ENCODE results near the gene THEM5.

THEM5 gene

DNA sequence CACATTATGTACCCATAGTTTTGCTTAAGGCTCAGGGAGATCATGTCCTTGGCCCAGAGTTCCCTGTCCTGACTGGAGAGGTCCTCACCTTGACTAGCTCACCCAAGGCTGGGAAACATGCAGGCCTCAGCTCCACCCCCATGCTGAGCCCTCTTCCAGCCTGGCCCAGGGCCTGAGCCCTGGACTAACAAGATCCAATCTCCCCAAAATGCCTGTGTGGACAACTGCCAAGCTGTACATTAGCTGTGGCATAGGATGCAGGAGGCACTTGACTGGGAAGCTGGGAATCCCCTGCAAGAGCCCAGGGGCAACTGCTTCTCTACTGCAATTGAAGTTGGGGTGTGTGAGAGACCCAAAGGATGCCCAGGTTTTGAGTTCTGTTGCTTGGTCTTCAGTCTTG lies 50.3 kb downstream of the THEM5 start:
- TF ChIP-seq, protein P1, sequence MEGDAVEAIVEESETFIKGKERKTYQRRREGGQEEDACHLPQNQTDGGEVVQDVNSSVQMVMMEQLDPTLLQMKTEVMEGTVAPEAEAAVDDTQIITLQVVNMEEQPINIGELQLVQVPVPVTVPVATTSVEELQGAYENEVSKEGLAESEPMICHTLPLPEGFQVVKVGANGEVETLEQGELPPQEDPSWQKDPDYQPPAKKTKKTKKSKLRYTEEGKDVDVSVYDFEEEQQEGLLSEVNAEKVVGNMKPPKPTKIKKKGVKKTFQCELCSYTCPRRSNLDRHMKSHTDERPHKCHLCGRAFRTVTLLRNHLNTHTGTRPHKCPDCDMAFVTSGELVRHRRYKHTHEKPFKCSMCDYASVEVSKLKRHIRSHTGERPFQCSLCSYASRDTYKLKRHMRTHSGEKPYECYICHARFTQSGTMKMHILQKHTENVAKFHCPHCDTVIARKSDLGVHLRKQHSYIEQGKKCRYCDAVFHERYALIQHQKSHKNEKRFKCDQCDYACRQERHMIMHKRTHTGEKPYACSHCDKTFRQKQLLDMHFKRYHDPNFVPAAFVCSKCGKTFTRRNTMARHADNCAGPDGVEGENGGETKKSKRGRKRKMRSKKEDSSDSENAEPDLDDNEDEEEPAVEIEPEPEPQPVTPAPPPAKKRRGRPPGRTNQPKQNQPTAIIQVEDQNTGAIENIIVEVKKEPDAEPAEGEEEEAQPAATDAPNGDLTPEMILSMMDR (IDR thresholded peaks at IDR 0.05; ENCODE audit: borderline replicate concordance, control extremely low read depth, extremely low read depth, insufficient read depth, missing control alignments) = no peak
- no peak for DNase-seq (ENCODE audit: low spot score)
- in situ Hi-C loops (cut with MboI; ENCODE audit: low sequenced_read_pairs, unreplicated experiment) = no loop called here

DNA sequence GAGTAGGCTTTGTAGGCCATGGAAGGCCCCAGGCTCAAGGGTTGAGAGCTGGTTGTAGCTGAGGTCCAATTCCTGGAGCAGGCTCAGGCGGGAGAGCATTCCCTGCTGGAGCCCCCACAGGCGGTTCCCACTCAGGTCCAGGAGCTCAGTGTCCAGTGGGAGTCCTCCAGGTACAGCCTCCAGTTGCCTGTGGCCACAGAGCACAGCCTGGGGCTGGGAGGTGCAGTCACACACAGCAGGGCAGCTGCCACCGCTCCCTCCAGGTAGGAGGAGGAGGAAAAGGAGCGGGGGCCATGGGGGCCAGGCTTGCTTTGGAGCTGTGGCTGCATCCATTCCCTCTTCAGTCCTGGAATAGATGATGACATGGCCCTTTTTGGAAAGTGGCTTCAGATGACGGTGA lies 51.1 kb downstream of the THEM5 start:
- in situ Hi-C loops (cut with MboI; ENCODE audit: low sequenced_read_pairs, unreplicated experiment) = no loop called here
- DNase-seq (ENCODE audit: low spot score) = no peak
- TF ChIP-seq, protein P1 (IDR thresholded peaks at IDR 0.05; ENCODE audit: borderline replicate concordance, control extremely low read depth, extremely low read depth, insufficient read depth, missing control alignments) = no peak

DNA sequence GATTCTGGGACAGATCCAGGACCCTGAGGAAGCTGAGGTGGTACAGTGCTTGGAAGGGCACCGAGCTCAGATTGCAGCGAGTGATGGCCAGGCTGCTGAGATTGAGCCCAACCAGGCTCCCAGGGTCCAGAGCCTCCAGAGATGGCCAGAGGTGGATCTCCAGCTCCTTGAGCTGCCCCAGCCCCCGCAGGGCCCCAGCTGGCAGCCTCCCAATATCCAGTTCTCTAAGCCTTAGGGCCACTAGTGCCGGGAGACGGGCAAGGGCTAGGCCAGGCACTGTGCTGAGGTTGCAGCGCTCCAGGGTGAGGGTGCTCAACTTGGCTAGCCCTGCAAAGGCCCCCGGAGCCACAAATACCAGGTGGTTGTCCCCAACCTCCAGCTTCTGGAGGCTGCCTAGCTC lies 51.7 kb downstream of the THEM5 start:
- DNase-seq (ENCODE audit: low spot score) = peak; percentile 14
- in situ Hi-C loops (cut with MboI; ENCODE audit: low sequenced_read_pairs, unreplicated experiment) = no loop called here
- TF ChIP-seq, protein P1 (IDR thresholded peaks at IDR 0.05; ENCODE audit: borderline replicate concordance, control extremely low read depth, extremely low read depth, insufficient read depth, missing control alignments) = no peak

DNA sequence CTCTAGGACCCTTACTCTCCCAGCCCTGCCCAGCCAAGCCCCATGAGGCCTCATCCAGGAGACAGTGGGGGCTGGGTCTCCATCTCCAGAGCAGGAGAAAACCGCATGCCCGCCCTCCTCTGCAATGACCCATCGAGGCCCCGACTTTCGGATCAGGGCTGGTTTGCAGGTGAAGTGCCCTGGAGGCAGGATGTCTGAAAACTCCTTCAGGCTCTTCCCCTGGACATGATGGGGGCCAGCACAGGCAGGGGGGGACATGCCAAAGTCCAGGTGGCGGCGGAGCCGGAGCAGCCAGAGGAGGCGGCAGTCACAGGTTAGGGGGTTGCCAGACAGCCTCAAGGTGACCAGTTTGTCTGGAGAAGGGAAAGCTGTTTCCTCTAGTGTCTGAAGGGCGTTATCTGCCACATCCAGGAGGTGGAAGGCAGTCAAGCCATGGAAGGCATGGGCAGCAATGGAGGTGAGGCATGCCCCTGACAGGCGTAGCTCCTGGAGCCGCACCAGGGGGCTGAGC lies 52.1 kb downstream of the THEM5 start:
- in situ Hi-C loops (cut with MboI; ENCODE audit: low sequenced_read_pairs, unreplicated experiment) = no loop called here

DNA sequence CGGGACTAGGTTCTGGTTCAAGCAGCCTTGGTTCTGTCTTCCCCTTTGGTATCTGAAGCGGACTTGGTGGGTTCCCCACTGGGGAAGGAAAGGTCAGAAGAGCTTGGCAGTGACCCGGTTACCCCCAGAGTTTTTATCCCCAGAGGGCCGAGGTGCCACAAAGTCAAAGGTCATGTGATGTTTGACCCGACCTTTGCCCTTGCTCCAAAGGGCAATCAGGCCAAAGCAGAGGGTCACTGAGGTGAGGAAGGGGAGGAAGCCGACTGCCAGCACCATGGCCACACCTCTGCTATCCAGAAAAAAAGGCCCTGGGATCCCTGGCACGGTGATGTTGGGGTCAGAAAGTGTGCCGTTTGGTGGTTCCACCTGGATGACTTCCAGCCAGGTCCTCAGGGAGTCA lies 52.7 kb downstream of the THEM5 start:
- DNase-seq (ENCODE audit: low spot score) = no peak
- TF ChIP-seq, protein P1 (IDR thresholded peaks at IDR 0.05; ENCODE audit: borderline replicate concordance, control extremely low read depth, extremely low read depth, insufficient read depth, missing control alignments) = no peak
- in situ Hi-C loops (cut with MboI; ENCODE audit: low sequenced_read_pairs, unreplicated experiment) = no loop called here

More for the DNA sequence above, 52.1 kb downstream of the THEM5 start:
- DNase-seq (ENCODE audit: low spot score) = peak; percentile 17
- TF ChIP-seq, protein P1 (IDR thresholded peaks at IDR 0.05; ENCODE audit: borderline replicate concordance, control extremely low read depth, extremely low read depth, insufficient read depth, missing control alignments) = no peak

DNA sequence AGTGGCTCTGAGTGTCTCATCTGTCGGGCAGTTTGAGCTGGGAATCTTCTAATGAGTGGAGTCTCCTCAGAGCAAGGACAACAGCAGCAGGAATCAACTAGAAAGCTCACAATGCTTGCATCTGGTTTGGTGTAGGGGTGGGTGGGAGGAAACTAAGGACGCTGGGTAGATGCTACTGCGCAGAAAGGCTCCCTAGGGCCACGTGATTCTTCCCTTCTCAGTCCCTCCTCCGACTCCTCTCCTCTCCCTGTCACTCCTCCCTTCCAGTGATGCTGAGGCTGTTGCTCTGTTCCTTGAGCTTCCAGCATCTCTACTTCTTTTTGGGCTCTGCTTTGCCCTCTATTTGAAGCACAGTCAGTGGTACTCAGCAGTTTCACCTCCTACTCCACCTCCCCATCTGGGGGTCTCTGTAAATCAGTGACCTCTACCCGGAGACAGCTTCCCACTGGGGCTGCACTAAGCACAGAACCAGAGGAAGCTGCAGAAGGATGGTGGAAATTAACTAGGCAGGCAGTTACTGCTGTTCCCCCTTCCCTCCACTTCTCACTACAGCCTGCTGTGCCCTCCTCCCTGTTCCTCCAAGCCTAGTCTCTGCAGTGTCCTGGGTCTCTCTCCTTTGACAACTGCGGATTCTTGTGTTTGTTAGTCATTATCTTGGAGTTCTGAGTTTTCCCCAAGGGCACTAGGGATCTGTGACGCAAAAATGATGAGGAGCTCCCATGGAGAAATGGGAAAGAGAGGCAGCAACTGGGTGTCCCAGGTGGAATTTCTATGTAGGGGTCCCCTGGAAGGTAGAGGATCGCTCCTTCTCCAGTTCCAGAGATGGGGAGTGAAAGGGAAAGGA lies 54.1 kb downstream of the THEM5 start:
- TF ChIP-seq, protein P1 (IDR thresholded peaks at IDR 0.05; ENCODE audit: borderline replicate concordance, control extremely low read depth, extremely low read depth, insufficient read depth, missing control alignments) = no peak
- in situ Hi-C loops (cut with MboI; ENCODE audit: low sequenced_read_pairs, unreplicated experiment) = no loop called here
- no peak for DNase-seq (ENCODE audit: low spot score)

Measured in GM13976 (cell line).